22Rv1 (cell line): Measurements from ENCODE around the gene CDCA5.

ENCODE experiments used
- CTCF ChIP-seq: fragments of 450-650 bp; IDR thresholded peaks from 2 replicates; pipeline ENCODE4 v1.5.1; 2017; ENCODE audit warnings: mild to moderate bottlenecking
- ZFX ChIP-seq: fragments of 450-650 bp; IDR thresholded peaks from 2 replicates; pipeline ENCODE4 v1.6.1; 2017; ENCODE audit warnings: antibody characterized with exemption, borderline replicate concordance

DNA sequence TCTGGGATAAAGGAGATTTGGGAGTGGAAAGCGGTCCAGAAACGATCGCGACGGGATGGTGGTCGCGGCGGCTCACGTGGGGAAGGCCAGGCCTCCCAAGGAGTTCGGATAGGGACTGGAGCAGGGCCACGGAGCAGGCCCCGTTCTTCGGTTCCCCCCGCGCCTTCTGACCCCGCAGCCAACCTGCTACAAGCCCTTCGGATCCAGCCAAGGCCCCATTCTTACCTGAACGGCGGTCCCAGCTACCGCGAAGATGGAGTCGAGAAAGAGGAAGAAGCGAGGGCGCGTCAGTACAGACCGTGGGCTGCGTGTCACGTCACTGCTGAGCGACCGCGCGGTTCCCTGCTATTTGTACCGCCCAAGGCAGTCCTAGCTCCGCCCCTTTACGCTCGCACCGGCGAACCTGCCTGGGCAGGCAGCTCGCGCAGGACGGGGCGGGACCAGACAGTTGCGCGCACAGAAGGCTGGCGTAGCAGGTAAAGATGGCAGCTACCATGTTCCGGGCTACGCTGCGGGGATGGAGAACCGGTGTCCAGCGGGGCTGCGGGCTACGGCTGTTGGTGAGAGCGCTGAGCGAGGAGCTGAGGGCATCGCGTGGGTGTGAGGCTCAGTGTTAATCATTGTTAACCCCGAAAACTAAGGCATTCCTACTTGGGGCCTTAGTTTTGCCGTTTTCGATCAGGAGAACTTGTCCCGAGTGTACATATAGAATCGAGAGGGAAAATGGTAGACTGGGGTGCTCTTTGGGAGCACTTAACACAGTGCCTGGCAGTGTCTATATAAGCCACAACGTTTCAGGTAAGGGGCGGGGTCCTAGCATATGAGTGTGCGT is 38.2 kb upstream of the CDCA5 start, which contains the start of the genes FAU and MRPL49:
- TF ChIP-seq CTCF = no peak
- TF ChIP-seq ZFX = no peak
